Ectodermal cell (in vitro differentiated cells): Measurements from ENCODE around the gene STAP1. TPM values are rescaled to one million over a fixed set of nuclear protein-coding genes. Genes with fewer than 3 reads are reported as not detected.
"Not testable (repeated sequence)": the region's sequence is repeated elsewhere in the genome, so short reads cannot be mapped to it uniquely, and the experiment has no call there.

Experiments
- H3K27ac ChIP-seq: 2 replicates; pipeline ENCODE4 v1.7.0; 2013; ENCODE audit warnings: mild to moderate bottlenecking, low read depth, low read length; ENCODE audit not compliant: insufficient read depth, poor library complexity, severe bottlenecking
- H3K27me3 ChIP-seq: 2 replicates; pipeline ENCODE4 v1.7.0; 2013; ENCODE audit warnings: mild to moderate bottlenecking, low read length; ENCODE audit not compliant: insufficient read depth, control insufficient read depth, poor library complexity, severe bottlenecking
- H3K36me3 ChIP-seq: one replicate; pipeline ENCODE4 v1.7.0; 2013; ENCODE audit warnings: low read length; ENCODE audit not compliant: control insufficient read depth, insufficient read depth
- H3K4me1 ChIP-seq: one replicate; pipeline ENCODE4 v1.7.0; 2013; ENCODE audit warnings: low read length; ENCODE audit not compliant: control insufficient read depth, insufficient read depth
- H3K4me3 ChIP-seq: 2 replicates; pipeline ENCODE4 v1.7.0; 2013; ENCODE audit warnings: low read depth, low read length, control low read depth; ENCODE audit not compliant: insufficient read depth
- H3K9me3 ChIP-seq: 2 replicates; pipeline ENCODE4 v1.7.0; 2013; ENCODE audit warnings: mild to moderate bottlenecking, low read length, moderate library complexity; ENCODE audit not compliant: control insufficient read depth
- WGBS, 2 experiments: methylation state at CpG; one replicate each; pipeline ENCODE4 v1.1.7; 2013; ENCODE audit warnings: missing lambda C conversion rate in 2 of 2; 5-methylcytosine and 5-hydroxymethylcytosine counted together
- polyA plus RNA-seq, 4 experiments: library from polyadenylated mRNA; stranded (reverse); fragments of 50-300 nt; gene quantifications; one replicate each; pipeline ENCODE4 v1.2.3, GENCODE V29; 2013

The STAP1 gene, protein sequence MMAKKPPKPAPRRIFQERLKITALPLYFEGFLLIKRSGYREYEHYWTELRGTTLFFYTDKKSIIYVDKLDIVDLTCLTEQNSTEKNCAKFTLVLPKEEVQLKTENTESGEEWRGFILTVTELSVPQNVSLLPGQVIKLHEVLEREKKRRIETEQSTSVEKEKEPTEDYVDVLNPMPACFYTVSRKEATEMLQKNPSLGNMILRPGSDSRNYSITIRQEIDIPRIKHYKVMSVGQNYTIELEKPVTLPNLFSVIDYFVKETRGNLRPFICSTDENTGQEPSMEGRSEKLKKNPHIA
- polyA plus RNA-seq (2013, experiment 1 of 4) = not detected
- not detected for polyA plus RNA-seq (2013, experiment 2 of 4)
- not detected for polyA plus RNA-seq (2013, experiment 3 of 4)
- not detected for polyA plus RNA-seq (2013, experiment 4 of 4)

DNA sequence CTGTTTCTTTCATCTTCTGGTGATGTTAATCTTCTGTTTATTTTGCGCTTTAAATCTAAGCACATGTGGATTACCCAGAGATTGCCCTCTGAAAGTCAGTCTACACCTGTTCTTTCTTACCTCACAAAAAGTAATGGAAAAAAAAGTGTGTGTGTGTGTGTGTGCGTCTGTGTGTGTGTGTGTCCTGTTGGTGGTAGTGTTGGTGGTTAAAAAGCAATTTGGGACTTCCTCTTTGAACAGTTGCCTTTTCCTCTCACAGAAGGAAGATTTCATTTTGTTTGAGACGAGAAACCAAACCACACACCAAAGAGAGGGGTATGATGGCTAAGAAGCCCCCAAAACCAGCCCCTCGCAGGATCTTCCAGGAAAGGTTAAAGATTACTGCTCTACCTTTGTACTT is at the start of gene STAP1:
TSS of gene STAP1 (plus strand) at position 235 of the 400 bp plus-strand sequence. CDS start at position 318, 83 bp downstream.
- H3K4me3 ChIP-seq = no peak within 1 kb of the TSS
- no peaks in the 10 kb centered on the region for H3K4me1 ChIP-seq
- H3K36me3 ChIP-seq = no peaks in the 10 kb centered on the region
- no peaks in the 10 kb centered on the region for H3K27me3 ChIP-seq
- 98 to 100% methylated on average over 3 to 4 of the region's 4 CpGs for WGBS, 2 experiments
- H3K27ac ChIP-seq = no peak within 1 kb of the TSS
- no peaks in the 10 kb centered on the region for H3K9me3 ChIP-seq

DNA sequence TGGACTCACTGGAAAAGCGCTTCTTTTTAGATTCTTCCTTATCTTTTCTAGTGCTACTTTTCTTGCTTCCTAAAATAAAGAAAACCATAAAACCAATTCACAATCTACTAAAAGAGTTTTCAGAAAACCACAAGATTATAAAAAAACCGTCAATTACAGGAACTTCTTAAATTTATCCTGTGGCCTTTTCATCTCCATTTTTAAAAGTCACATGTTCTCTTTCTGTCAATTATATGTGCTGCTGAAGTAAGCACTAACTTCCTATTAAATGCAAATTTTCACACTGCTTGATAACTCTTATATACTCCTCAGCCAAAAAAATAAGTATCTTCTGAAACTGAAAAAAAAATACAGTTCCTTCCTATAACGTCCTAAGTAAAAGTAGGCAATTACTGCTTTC is 46.0 kb upstream of the STAP1 start:
- peaks cover 20% of the 10 kb centered on the region for H3K36me3 ChIP-seq
- 92 to 95% methylated on average over 3 of the region's 3 CpGs for WGBS, 2 experiments

DNA sequence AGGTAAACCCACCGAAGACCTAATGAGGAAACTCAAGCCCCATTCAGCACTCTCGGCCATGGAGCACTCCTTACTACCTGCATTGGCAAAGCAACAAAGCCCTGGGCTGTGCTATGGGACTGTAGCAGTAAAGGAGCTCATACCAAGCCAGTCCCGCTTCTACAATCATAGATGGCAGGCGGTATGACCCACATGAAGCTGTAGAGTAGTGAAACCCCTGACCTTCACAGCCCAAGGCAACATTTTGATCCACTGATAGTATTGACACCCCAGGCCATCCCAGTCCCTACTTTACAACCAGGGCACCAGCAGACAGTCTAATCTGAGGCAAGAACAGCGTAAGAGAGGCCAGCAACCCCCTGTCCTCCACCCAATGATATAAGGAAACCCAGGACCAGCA is 38.4 kb upstream of the STAP1 start:
- Histone ChIP-seq H3K36me3 (peaks cover 5% of the 10 kb centered on the region), H3K9me3 (no peaks in the 10 kb centered on the region), H3K4me3 (no peak overlapping the region), H3K27me3 (no peaks in the 10 kb centered on the region), H3K4me1 (no peaks in the 10 kb centered on the region), H3K27ac (no peak overlapping the region)
- 94% methylated on average over 5 of the region's 5 CpGs for WGBS, 2 experiments

More for the DNA sequence above, 46.0 kb upstream of the STAP1 start:
- H3K4me1 ChIP-seq = no peaks in the 10 kb centered on the region
- no peaks in the 10 kb centered on the region for H3K27me3 ChIP-seq
- no peak overlapping the region for H3K4me3 ChIP-seq
- H3K9me3 ChIP-seq = no peaks in the 10 kb centered on the region
- no peak overlapping the region for H3K27ac ChIP-seq

DNA sequence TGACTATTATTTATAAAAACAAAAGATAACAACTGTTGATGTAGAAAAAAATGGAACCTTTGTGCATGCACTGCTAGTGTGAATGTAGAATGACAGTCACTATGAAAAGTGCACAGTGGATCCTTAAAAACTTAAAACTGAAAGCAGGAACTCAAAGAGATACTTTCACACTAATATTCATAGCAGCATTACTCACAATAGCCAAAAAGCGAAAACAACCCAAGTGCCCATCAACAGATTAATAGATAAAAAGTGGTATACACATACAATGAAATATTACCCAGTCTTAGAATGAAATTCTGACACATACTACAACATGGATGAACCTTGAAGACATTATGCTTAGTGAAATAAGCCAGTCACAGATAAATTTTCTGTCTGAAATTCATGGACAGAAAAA is 37.0 kb upstream of the STAP1 start:
- Histone ChIP-seq H3K4me3 (no peak overlapping the region), H3K27me3 (no peaks in the 10 kb centered on the region), H3K36me3 (peaks cover 5% of the 10 kb centered on the region), H3K4me1 (no peaks in the 10 kb centered on the region), H3K27ac (no peak overlapping the region), H3K9me3 (no peaks in the 10 kb centered on the region)
- 100% methylated on average over 1 of the region's 1 CpG; no CpG with 5 or more reads in 1 of the 2 experiments for WGBS, 2 experiments

DNA sequence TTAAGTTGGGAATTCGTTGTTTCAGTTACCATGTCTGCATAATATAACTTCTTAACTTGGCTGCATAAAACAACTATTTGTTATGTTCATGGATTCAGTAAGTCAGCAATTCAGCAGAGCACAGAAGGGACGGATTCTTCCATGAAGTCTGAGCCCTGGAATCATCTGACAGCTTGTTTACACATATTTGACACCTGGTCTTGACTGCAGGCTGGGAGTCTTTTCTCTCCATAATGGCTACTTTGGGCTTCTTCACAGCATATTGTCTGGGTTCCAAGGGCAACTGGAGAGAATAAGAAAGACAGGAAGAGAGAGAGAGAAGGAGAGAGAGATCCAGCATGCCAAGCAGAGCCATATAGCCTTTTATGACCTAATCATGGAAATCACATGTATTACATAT is 36.3 kb upstream of the STAP1 start:
- Histone ChIP-seq H3K27ac (no peak overlapping the region), H3K36me3 (peaks cover 5% of the 10 kb centered on the region), H3K4me1 (no peaks in the 10 kb centered on the region), H3K4me3 (no peak overlapping the region), H3K27me3 (no peaks in the 10 kb centered on the region), H3K9me3 (no peaks in the 10 kb centered on the region)
- WGBS, 2 experiments = 82 to 95% methylated on average over 1 to 2 of the region's 2 CpGs

DNA sequence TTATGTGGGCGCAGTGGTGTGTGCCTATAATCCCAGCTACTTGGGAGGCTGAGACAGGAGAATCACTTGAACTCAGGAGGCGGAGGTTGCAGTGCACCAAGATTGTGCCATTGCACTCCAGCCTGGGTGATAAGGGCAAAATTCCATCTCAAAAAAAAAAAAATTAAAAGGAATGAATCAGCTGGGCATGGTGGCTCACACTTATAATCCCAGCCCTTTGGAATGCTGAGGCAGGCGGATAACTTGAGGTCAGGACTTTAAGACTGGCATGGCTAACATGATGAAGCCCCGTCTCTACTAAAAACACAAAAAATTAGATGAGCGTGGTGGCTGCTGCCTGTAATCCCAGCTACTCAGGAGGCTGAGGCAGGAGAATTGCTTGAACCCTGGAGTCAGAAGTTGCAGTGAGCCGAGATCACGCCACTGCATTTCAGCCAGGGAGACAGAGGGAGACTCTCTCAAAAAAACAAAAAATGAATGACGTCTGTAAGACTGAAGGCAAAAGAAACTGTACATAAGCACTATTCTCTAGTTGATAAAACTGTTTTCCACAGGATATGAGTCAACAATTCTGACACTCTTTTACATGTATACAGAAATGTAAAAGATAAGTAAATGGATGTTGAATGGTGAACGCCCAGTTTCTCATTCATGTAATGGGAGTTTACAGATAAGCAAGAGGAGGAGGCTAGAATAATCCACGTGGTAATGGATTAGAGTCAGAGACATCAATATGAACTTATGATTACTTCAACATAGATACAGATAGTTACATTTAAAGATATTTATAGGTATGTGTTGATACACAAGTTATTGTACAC is 35.5 kb upstream of the STAP1 start:
- no peaks in the 10 kb centered on the region for H3K9me3 ChIP-seq
- peaks cover 5% of the 10 kb centered on the region for H3K36me3 ChIP-seq
- 90 to 92% methylated on average over 9 of the region's 10 CpGs for WGBS, 2 experiments
- no peak overlapping the region for H3K27ac ChIP-seq
- H3K27me3 ChIP-seq = no peaks in the 10 kb centered on the region
- no peaks in the 10 kb centered on the region for H3K4me1 ChIP-seq
- no peak overlapping the region for H3K4me3 ChIP-seq

DNA sequence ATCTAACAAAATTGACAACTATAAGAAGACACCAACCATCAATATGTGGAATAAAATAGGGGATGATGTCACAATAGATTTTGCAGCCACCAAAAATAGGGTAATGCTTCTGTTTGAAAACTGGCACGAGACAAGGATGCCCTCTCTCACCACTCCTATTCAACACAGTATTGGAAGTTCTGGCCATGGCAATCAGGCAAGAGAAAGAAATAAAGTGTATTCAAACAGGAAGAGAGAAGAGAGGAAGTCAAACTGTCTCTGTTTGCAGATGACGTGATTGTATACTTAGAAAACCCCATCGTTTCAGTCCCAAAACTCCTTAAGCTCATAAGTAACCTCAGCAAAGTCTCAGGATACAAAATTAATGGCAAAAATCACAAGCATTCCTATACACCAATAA is 34.4 kb upstream of the STAP1 start:
- not testable (repeated sequence) for H3K27ac ChIP-seq, H3K36me3 ChIP-seq
- WGBS, 2 experiments = 88 to 96% methylated on average over 2 to 3 of the region's 3 CpGs

DNA sequence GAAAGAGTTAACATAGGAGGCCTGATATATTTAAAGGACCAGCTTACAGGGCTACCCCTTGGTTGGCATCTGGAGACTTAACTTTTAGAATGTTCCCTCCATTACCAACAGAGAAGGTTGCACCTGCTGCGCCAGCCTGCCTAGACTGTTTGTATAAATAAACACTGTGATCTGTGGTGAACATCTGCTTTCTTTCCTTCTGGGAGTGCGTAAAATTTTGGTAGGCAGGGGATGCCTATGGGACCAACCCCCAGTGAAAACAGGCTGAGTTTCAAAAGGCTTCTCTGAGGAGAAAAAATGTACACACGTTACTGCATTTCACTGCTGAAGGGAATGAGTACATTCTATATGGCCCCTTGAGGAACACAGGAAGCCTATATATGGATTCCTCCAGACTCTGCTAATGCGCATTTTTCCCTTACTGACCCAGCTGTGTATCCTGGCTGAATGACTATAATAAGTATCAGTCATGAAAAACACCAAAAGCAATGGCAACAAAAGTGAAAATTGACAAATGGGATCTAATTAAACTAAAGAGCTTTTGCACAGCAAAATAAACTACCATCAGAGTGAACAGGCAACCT is 27.1 kb upstream of the STAP1 start:
- Histone ChIP-seq H3K4me3 (no peak overlapping the region), H3K4me1 (no peaks in the 10 kb centered on the region), H3K36me3 (peaks cover 5% of the 10 kb centered on the region), H3K27ac (no peak overlapping the region), H3K27me3 (no peaks in the 10 kb centered on the region), H3K9me3 (no peaks in the 10 kb centered on the region)
- 95 to 99% methylated on average over 4 of the region's 4 CpGs for WGBS, 2 experiments

More for the DNA sequence above, 34.4 kb upstream of the STAP1 start:
- not testable (repeated sequence) for H3K27me3 ChIP-seq, H3K4me3 ChIP-seq, H3K4me1 ChIP-seq, H3K9me3 ChIP-seq

DNA sequence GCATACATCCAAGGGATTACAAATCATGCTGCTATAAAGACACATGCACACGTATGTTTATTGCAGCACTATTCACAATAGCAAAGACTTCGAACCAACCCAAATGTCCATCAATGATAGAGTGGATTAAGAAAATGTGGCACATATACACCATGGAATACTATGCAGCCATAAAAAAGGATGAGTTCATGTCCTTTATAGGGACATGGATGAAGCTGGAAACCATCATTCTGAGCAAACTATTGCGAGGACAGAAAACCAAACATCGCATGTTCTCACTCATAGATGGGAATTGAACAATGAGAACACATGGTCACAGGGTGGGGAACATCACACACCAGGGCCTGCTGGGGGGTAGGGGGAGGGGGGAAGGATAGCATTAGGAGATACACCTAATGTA is 26.1 kb upstream of the STAP1 start:
- not testable (repeated sequence) for H3K27me3 ChIP-seq, H3K27ac ChIP-seq, H3K9me3 ChIP-seq, H3K36me3 ChIP-seq, H3K4me3 ChIP-seq, H3K4me1 ChIP-seq
- WGBS, 2 experiments = 93 to 100% methylated on average over 2 to 4 of the region's 4 CpGs

DNA sequence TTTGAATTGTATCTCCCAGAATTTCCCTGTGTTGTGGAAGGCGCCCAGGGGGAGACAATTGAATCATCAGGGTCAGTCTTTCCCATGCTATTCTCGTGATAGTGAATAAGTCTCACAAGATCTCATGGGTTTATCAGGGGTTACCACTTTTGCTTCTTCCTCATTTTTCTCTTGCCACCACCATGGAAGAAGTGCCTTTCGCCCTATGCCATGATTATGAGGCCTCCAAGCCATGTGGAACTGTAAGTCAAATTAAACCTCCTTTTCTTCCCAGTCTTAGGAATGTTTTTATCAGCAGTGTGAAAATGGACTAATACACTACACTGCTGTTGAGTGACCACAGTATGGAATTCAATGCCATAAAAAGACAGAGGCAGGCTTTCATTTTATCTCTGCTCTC is 25.4 kb upstream of the STAP1 start:
- Histone ChIP-seq H3K4me1 (no peaks in the 10 kb centered on the region), H3K36me3 (peaks cover 5% of the 10 kb centered on the region), H3K4me3 (no peak overlapping the region), H3K27ac (no peak overlapping the region), H3K9me3 (no peaks in the 10 kb centered on the region), H3K27me3 (no peaks in the 10 kb centered on the region)
- 90 to 96% methylated on average over 3 of the region's 3 CpGs for WGBS, 2 experiments
